Stimulated activated CD8-positive, alpha-beta memory T cell treated with anti-CD3 and anti-CD28 coated beads, Interleukin-12 subunit alpha, Interleukin-12 subunit beta, amount 100 ng/mL, for 4 hours (primary cell): ENCODE measurements around the gene DNAJC24.

Source experiments
- DNase-seq: peaks from one replicate; pipeline ENCODE4 v3.0.0-alpha.2; 2020; ENCODE audit warnings: low read depth

DNAJC24 gene

DNA sequence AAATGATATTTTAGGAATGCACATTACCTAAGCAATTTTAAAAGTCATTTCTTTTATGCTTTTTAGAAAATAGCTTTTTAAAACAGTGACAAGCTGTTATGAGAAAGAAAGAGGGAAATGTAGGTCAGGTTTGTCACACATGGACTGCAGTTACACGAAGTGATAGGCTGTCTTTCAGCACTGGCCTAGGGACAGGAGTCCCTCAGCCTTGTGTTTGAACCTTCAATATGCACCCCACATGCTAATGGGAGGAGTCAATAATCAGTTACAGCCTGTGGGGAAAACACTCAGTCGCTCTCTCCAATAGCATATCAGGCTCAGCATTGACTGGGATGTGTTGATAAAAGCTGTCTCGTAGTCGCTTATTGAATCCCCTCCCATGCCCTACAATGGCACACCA lies 45.8 kb downstream of the DNAJC24 start:
- no peak for DNase-seq

DNA sequence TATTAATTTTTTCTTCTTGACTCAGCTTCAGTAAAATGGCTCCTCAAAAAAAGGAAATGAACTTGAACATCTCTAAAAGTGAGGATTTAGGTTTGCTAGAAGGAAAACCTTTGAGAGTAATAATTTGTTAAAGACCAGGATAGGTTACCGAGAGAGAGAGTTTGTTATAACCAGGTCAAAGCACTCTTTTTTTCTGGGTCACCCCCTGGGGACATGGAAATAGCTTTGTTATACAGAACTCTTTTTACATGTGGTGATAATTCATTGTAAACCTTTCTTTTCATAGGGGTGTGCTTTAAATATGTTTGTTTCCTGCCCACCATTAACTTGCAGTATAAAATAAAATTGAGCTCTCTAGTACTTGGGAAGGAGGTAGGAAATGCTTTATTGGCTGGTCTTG lies 47.7 kb downstream of the DNAJC24 start:
- no peak for DNase-seq

DNA sequence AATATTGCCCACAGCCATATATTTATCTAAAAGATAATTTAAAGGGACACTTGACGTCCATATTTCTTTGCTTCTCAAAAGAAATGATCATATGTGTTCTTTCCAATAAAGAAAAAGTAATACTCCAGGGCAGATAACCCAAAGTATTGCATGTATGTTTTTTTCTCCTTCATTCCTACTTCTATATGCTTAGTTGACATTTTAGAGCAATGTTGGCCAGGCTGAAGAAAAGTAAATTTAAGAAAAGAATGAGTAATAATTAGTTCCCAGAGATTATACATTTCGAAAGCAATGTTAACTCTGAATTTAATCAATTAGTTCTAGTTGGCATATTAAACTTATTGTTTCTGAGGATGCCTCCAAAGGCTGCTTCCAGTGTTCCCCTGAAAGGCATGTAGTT lies 48.2 kb downstream of the DNAJC24 start:
- no peak for DNase-seq

DNA sequence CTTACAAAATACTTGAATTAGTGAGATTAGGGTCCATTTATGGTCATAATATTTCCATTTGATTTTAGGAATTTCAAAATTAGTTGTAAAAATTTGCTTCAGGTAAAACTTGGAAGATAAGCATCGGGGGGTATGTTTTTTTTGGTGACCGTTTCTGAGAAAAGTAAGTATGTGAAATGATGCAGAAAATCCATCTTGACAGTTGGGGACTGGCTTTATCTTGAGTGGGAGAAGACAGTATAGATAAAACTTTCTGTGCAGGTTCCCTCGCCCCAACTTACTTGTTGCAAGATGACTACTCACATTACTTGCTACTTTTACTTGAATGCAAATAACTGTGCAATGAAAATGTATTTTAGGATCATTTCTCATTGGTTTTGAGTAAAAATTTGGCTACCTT lies 49.5 kb downstream of the DNAJC24 start:
- DNase-seq: no peak

DNA sequence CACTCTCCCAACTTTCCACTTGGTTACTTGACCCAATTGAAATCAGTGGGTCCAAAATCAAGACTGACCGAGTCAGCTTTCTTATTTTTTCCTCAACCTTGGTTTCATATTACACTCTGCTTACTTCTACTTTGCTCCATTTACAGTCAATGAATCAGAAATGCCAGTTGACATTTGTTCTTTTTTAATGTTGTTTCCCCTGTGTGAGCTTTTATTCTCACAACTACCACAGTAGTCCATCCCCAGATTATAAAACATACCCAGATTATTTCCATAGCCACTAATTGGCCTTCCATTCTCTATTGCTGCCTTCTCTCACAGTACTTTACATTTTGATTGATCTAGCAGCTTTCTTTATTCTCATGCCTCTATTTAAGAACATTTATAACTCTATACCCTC lies 50.0 kb downstream of the DNAJC24 start:
- DNase-seq: no peak

DNA sequence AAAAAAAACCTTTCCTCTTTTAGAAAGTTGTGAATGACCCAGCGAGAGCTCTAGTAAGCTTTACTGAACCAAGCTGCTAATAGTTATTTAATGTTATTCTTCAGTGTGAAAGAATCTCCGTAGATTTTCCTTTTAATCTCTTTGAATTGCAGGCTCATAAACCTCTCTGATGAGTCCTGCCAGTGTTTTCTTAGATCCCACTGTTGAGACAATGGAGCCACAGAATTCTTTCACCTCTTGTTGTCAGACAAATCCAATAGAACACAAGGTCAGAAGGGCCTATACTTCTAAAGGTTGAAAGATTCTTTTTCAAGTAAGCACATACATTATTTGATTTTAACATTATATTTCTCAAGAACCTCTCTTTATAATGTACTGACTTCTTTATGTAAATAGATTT lies 52.2 kb downstream of the DNAJC24 start:
- DNase-seq: no peak

DNA sequence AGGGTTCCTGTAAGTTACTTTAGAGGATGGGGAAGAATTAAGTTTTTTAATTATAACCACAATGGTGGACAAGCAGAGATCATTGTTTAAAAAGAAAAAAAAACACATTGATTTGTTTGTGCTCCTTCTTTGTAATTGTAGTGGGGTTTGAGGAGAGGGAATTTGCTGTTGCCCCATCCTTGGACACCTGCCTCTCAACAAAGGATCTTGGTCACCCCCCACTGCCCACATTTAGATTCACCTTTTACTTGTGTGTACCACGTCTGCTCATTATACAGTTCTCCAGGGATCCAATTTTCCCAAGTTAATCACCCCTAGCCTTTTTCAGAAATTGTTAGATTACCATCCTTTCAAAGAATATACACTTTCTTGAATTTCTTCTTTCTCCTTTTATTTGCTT lies 53.0 kb downstream of the DNAJC24 start:
- DNase-seq: no peak

DNA sequence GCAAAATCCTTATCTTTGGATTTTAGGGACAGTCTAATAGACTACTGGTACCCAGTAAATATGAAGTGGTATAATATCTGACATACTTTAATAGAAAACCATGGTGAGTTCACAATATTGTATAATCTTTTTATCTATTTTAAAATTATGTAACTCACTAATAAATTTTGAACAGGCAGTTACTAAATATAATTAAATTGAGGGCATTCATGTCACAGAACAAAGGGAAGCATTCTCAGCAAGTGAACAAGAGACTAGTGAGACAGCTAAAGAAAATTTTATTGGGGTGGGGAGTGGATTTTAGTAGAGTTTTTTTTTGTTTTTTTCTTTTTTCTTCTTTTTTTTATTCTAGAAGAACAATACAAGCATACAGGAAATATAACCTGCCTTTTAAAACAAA lies 55.0 kb downstream of the DNAJC24 start:
- DNase-seq: no peak

DNA sequence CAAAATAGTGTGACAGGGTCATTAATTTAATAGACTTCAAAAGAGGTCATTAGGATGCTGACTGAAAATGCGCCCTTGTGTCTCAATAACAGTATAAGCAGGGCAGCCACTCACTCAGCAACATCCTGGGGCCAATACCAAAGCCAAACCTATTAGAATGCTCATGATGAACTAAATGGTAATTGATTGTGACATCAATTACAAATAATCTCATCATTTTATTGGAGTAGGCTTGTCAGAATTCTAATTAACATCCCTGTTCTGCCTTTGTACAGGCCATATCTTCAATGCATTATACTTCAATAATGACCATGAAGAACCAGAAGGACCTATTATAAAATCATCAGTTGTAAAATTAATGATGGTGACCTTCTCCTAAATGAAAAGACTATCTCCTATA lies 64.2 kb downstream of the DNAJC24 start:
- DNase-seq: no peak

DNA sequence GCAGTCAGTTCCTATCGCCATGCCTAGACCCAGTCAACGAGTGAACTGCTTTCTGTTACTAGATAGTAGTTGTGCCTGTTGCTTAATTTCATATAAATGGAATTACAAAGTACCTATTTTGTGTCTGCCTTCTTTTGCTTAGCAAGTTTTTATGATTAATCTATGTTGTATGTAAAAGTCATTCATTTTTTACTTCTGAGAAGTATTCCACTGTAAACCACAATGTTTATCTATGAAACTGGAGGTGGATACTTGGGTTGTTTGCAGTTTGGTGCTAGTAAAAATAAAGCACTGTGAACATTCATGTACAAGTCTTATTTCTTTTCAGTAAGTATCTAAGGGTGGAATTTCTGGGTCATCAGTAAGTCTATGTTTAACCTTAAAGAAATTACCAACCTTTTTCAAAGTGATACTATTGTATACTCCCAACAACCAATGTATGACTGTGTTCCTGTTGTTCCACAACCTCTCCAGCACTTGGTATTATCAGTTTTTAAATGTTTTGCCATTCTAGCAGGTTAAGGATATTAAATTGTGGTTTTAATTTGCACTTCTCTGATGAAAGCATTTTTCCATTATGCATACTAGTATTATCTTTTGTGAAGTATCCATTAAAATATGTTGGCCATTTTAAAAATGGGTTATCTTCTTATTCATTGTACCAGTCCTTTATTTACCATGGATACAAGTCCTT lies 68.2 kb downstream of the DNAJC24 start:
- DNase-seq: no peak

DNA sequence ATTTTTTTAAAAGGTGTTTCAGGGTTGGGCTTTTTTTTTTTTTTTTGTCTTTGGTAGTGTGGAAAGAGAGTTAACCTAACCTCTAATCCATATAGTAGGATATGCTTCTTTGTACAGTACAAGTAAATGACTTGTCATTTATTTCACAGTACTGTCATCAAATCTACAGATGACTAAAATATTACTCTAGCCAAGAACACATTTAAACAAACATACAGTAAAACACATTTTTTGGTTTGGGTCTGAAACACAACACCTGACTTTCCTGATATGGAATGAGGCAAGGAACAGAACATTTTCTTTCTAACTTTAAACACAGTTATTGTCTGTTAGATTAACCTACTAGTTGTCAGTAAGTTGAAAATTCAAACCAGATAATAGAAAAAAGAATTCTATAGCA lies 71.6 kb downstream of the DNAJC24 start:
- DNase-seq: no peak

DNA sequence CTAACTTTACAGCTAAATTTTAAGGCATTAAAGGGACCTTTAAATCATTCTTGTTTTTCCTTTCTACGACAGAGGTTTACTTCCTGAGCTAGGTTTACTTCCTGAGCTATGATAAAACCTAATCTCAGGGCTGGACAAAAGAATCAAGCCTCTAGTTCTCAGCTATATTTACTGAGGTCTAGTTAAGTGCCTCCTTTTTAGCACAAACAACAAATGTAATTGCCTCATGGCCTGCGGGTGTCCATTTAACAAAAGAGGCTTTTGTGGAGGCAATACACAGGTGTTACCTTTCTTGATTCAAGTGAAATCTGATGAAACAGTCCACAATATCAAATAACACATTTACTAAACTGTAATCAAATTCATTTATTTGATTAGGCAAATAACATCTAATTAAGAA lies 72.4 kb downstream of the DNAJC24 start:
- DNase-seq: no peak

DNA sequence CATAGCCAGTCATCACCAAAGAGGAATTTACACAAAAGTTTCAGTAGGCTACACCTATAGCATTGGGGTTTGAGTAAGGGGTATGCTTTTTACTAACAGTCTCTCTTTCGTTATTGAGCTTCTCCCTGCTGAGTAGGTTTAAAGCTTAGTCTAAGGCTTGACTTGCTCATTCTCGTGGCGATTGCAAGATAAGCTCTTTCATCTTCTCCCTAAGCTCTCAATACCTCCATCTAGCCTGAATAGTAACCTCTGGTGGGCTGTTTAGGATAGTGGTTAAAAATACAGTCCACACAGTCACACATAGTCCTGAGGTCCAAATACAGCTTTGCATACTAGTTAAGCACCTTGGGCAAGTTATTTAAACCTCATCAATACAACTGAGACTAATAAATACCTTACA lies 74.1 kb downstream of the DNAJC24 start:
- no peak for DNase-seq

DNA sequence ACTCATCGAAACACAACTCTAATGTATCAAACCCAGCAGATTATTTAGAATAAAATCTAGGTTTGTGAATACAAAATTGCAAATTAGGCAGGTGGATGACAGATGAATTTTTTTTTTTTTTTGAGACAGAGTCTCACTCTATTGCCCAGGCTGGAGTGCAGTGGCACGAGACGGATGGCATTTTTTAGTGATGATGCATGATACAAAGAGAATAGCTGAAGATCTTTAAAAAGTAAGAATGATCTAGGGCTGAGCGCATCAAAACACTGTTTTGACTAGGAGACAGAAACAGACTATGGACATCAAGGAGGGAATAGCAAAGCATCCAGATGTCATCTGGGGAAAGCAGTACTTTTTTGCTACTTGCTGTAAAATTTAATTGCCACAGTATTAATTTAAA lies 76.0 kb downstream of the DNAJC24 start:
- no peak for DNase-seq

DNA sequence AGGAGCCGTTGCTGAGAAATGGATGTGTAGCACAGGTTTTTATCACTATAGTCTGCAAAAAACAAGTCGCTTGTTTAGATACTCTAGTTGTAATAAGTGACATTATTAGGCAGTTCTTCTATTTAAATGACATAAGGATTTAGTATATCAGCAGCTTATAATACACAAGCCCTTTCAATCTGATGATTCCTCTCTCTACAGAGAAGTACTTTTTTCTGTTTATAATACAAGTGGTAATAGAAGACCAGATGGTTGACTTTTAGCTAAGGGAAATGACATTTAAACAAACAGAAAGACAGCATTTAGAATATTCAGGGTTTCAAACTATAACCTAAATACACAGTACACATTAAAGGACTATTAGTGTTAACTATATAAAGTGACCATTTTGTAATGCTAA lies 79.4 kb downstream of the DNAJC24 start:
- DNase-seq: no peak

DNA sequence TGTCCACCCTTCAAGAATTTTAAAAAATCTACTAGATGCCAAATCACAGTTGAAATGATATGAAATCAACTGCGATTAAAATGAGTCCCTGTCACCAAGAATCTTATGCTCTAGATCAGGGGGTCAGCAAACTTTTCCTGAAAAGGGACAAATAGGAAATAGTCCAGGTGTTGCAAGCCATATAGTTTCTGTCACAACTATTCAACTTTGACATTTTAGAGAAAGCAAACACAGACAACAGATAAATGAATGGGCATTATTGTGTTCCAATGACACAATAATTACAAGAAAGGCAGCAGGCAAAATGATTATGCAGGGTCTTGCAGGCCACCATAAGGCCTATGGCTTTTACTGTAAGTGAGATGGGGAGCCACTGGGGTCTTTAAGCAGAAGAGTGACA lies 81.2 kb downstream of the DNAJC24 start:
- DNase-seq: no peak

DNA sequence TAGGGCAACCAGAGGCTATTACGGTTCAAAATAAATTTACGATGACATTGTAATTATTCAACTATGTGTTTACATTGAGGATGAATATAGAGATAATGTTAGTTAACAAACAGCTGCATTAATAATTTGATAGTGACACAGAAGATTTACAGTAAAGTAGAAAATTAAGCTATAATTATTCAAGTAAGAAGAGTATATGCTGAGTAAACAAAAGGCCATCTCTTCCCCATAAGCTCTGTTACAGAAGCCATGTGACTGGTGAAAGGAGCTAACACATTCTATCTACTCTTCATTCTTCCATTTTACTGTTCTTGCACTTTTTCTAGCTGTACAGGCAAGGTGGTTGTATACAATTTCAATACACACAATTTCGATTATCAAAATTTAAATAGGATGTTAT lies 85.5 kb downstream of the DNAJC24 start:
- DNase-seq: no peak

DNA sequence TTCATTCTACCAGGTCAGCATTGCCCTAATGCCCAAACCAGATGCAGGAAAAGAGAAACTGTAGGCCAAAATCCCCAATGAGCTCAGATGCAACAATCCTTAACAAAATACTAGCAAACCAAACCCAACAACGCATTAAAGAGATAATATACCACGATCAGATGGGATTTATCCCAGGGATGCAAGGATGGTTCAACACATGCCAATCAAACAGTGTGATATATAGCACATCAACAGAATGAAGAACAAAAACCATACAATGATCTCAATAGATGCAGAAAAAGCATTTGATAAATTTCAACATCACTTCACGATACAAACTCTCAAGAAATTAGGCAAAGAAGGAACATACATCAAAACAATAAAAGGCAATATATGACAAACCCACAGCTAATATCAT lies 94.8 kb downstream of the DNAJC24 start:
- no peak for DNase-seq

DNA sequence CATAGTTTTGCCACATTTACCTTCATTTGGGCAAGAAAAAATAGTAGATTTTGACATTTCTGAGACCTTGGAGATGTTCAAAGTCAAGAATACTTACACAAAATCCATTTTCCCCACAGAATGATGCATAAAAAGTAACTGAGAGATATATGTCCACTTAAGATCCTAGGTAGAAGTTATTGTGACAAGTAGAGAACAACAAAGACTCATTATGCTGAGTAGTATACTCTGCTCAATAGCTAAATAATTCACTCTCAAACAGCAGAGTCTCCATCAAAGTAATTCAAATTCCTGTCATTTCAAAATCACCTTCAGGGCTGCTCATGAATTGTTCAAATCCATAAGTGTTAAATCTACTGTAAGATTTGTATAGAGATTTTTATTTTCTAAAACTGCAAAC lies 104.4 kb downstream of the DNAJC24 start:
- no peak for DNase-seq

DNA sequence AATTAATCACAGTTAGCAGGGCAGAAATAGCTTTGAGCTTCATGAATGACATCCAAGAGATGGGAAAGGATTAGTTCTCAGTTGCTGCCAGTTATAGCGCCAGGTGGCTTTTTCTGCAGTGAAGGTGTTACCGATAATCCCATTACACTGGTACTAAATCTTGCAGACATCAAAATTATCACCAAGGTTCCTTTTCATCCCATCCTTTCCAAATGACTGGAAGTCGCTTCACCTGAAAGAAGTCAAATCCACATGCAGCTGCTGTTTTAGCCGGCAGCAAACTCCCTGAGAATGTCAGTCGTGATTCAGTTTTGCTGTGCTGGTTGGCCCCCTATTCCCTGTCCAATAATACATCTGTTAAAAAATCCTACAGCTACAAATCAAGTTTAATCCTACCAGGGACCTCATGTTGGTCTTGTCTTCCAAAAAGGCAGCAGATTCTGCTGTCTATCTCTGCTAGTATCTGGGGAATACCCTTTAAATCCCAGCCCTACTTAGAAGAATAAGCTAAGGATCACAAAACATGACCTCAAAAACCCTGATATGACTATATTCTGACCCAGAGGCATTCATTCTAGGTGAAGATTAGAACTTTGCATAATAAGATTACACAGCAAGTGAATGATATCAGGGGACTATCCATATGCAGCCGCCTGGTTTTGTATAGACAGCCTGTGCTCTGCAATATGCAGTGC lies 108.0 kb downstream of the DNAJC24 start:
- DNase-seq: no peak

DNA sequence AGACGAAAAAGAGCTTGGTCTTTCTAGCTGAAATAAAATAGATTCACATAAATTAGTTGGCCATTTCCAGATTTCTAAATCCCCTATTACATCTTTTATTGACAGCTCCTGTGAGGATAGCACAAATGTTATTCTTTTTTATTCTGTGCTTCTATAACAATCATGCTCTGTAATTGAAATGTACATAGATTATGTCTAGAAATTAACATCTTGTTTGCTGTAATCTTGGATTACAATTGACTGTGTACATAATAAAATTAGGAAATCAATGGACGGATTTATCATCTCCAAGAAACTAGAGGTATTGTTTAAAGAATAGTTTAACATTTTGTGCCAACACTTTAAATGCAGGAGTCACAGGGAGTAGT lies 108.5 kb downstream of the DNAJC24 start:
- no peak for DNase-seq

DNA sequence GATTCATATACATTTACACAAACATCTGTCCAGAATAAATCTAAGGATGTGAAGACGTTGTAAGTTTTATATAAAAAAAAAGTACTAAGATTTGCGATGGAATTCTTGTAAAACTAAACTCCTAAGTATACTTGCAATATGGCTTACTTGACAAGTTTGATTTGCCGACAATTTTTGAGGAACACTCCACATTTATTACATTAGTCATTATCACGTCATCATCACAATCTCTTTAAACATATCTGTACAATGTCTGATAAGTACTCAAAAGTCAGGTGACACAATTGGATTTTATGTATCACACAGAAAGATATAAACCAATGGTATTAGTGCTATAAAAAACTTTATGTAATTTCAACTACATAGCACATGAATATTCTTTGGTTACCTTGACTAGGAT lies 109.4 kb downstream of the DNAJC24 start:
- DNase-seq: no peak

DNA sequence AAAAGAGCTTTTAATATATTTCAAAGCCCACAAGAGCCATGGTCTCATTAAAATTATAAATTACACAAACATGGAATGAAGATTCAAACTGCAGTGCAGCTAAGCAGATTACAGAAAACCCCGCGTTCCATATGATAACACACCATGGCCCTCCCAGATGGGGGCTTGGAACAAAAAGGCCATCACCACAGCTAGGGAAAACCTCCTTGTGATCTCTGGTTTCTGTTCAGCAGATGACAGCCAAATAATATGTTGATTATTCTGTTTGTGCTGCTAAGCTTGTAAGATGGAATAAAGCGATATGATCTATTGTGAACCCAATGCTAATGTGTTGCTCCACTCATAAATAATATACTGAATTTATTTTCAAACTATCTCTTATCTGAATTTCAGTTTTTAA lies 111.3 kb downstream of the DNAJC24 start:
- DNase-seq: no peak
